ENCODE results near the gene GNG12.

GNG12 gene

DNA sequence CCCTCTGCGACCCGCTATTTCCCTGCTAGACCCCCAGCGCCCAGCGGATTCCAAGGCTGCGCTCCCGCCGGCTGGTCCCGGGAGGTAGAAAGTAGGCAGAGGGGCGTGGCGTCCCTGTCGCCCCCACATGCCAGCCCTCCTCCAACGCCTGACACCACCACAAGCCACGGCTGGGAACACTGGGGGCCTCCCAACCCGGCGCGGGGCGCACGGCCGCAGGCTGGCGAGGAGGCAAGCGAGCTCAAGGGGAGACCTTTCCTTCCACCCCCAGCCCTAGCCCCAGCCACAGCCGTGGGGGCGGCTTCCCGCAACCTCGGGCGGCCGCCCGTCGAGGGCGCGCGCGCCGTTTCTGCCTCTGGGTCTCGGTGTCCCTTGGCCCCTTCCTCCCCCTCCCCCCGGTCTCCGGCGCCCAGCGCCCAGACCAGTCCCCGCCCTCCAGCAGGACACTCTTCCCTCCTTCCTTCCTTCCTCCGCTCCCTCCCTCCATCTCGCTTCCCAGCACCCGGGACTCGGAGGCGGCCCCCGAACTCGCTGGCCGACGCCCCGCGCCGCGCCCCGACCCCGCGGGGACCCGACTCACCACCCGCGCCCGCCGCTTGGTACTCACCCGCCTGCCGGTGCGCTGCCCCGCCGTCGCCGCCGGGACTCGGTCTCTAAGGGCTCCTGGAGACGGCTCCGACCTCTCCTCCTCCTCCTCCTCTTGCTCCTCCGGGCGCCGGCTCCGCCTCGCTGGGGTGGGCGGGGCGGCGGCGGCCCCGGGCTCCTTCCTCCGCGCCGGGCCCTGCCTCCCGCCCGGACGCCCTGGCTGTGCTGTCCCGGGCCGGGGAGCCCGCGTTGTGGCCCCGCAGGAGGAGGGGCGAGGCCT, at the start of gene GNG12:
GNG12 (minus strand) TSS at position 731 of the 865 bp plus-strand sequence. CDS start 125,781 bp downstream, outside the sequence.
- DNase-seq: peak; percentile 47

DNA sequence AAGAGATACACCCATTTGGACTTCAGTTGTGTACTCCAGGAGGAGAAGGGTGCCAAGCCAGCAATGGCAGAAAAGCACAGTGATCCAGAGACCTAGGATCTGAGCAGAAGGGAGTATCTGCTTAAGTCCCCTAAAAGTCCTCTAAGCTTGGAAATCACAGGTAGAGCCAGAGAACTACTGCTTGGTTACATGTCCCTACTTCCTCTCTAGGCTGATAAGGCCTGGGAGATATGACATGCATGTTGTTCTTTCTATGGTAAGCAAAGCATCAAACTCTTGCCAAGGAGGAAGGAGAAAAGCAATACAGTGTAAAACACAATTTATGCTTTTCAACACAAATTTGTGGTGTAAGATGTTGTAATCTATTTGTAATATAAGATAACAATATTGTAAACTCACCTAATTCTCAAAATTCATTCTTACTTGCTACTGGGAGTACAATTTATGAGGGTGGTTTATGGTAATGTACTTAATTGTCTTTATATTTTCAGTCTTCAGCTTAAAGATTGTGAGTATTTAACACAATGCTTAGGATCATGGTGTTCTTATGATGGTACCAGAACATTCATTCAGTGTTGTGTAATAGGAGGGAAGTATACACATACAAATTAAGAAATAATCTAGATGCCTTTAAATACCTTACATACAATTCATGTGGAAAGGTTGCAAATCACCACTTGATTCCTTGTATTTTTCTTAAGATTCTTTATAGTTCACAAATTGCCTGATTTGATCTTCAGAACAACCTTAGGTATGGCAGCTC, 49.1 kb upstream of the GNG12 start:
- DNase-seq: no peak

DNA sequence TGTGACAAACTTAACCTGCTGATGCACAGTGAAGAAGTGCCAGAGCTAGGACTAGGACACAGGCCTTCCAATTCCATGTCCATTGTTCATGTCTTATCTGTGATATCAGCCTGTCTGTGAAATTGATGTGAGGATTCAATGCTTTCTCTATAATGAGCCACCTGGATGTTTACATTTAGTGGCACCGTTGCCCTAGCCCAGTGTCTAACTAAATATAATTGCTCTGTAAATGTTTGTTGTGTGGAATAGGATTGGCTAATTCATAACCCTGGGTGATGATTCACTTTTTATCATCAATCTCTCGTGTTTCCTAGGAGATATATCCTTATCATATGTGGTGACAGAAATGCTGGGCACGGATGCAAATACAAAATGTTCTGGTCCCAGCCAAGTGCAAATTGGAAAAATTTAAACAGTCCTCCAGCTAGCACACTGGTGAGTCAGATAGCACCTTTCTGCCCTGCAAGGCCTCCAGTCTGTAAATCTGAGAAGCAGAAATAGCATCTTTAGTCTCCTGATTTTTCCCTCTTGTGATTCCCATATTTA, 46.9 kb upstream of the GNG12 start:
- peak; percentile 87 for DNase-seq

DNA sequence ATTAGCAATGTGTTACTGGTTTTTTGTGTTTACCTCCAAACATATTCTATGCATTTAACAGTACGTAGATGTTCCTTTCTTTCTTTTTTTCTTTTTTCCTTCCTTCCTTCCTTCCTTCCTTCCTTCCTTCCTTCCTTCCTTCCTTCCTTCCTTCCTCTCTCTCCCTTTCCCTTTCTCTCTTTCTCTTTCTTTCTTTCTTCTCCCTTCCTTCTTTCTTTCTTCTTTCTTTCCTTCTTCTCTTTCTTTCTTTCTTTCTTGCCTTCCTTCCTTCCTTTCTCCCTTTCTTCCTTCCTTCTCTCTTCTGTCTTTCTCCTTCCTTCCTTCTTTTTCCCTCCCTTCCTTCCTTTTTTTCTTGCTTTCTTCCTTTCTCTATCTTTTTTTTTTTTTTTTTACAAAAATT, 46.2 kb upstream of the GNG12 start:
- no peak for DNase-seq

DNA sequence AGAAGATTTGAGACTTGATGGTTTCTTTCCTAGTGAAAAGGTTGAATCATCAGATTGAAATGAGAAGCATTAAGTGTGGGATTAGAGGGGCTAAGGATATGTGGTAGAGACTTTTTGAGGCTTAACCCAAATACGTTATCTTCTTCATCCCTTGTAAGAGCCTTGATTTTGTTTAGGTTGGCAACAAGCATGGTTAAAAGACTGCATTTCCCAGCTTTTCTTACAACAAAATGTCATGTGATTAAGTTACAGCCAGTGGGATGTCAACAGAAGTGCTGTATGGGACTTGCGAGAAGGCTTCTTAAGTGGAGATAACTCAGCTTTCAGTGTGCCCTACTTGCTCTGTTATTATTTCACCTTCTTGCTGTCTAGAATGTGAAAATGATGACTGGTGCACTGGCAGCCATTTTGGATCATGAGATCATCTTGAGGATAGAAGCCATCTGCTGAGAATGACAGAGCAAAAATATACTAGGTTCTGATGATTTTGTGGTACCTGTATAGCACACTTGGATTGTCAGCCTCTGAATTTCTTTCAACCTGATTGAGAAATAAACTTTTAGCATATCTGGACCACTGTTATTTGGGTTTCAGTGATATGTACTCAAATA, 41.3 kb upstream of the GNG12 start:
- DNase-seq: no peak

DNA sequence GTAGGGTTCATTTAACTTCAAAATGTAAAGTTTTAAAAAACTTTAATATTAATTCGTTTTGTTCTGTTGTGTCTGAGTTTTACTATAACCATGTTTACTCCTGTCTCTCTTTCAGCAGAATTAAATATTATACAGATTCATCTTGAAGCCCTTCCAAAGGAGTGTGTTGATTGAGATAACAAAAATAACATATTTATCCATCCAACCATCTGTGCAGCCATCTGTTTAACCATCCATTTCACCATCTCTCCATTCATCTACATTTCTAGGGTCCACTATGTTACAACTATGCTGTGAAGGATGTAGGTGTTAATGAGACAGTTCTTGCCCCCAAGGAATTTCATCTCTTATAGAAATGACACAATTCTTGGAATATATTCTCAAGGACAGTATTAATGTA, 36.0 kb upstream of the GNG12 start:
- DNase-seq: peak; percentile 90

DNA sequence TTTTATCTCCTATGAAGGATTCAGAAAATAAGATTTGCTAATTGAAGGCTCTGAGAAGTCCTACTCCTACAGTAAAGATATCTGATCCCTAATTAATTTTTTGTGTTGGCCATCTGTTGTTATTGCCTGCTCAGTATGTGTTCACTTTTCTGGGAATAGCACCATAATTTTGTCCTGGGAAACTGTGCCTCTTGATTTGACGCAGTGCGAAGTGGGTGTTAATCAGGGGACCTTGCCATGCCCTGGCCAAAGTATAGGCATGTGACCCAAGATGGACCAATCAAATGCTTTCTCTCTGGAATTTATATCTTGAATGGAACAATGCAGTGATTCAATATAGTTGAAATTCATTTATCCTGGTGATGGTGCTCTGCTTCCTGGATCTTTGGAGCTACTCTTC, 30.4 kb upstream of the GNG12 start:
- DNase-seq: peak; percentile 97

DNA sequence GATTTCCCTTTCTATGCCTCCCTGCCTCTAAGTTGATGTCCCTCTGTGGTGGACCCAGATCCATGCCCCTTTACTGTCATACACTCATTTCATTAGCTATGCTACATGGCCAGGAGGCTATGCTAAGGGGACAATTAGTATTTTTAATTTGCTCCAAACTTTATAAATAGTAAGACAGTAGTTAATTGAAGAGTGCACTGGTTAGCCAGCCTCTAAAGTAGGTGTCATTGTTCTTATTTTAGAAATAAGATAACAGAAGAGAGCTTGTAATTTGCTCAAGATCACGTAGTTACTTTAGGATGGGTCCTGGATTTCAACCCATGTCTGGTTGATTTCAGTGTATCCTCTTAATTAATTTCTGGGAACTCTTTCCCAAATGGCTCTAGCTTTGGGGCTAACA, 29.4 kb upstream of the GNG12 start:
- DNase-seq: no peak

DNA sequence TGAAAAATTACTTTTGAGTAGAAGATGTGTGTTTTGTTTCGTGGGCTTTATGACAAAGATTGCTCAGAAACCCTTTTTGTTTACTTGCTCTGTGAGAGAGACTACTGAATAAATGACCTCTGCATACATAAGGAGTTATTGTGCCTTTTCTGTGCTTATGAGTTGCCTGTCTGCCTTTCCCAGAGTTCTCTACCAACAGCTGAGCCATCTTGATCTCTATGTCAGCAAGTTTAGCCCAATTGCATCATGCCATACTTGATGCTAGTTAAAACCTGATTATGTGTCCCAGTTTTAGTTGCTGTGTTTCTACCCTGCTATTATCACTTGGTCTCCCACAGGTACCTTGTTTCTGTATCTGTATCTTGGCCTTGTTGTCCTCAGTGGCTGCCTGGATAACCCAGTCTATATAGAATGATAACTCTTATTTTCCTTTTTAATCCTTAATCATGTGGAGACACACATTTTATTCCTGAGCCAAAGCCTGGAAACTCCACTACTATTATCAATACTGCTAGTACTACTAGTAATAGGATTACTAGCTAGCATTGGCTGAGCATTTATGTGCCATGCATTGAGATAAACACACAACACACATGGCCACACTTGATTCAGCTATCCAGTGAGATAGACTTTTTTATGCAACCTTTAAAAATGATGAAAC, 28.7 kb upstream of the GNG12 start:
- no peak for DNase-seq

DNA sequence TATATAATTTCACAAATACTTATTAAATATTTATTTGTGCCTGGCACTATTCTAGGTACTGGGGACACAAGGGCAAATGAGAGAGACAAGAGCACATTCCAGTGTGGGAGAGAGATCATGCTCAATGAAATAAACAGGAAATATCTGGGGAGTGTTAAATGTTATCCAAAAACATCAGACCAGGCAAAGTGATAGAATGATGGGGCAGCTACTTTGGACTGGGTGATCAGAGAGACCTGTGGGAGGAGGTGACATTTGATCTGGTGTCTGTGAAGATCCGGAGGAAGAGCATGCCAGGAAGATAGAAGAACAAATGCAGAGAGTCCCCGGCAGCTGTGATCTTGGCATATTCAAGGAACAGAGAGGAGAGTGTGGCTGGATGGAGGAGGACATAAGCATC, 27.5 kb upstream of the GNG12 start:
- DNase-seq: no peak

DNA sequence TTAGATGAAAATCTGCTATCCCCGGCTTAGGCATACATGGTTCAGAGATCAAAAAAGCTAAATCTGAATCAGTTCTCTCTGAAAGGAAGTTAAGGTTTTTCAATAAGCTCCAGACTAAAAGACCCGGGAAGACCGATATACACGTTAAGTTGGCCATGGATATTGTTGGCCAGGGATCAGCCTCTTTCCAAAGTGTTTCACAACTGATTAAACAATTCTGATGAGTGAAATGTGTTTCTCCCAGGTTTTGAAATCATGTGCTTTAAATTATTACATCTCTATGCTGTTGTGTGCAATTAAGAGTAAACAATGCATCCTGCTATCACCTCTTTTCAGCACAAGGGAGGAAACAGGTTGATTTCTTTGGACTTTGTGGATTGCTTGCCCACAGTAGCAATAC, 23.7 kb upstream of the GNG12 start:
- no peak for DNase-seq

DNA sequence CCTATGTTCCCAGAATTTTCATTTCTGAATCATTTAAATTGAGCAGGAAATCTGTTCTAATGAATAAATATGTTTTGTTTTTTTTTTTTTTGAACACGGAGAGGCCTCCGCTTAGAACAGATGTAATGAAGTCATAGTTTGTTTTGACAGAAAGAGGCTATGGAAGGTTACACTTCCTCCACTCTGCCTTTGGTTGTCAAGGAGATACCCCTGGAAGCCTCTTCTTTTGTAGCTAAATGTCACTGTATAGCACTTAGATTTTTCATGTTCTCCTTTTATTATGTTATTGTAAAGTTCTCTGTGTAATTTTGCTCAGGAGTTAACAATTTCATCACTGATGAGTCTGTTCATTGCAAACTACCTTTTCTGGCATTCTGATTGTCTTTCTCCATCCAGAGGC, 22.7 kb upstream of the GNG12 start:
- DNase-seq: peak; percentile 21

DNA sequence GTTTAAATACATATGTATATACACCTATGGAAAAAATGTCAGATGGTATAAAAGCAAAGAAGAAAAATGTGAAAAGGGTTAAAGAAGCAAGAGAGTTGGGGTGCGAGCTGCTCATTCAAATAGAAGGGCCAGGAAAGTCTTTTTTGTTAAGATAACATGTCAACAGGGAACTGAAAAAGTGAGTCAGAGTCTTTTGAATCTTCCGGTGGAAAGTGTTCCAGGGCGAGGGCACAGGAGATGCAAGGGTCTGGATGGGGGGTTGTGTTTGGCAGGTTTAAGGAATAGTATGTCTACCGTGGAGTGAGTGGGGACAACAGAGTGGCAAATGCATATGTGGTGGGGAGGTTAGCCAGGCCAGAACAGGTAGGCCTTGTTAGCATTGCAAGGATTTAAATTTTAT, 22.2 kb upstream of the GNG12 start:
- no peak for DNase-seq

DNA sequence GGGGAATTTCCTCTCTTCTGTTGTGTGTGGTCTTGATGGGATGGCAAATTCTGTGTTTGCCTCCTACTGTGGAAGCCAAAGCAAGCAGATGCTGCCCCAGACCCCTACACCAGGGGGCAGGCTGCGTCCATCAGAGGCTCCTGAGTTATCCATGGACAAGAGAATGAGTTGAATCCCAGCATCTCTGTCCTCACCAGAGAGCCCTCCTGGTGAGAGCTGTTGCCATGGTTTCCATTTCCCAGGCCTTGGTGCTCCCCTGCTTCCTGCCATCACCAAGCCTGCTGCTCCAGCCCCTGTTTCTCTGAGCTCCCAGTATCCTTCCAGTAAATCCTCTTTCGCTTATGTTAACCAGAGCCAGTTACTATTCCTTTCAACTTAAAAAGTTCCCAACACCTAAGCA, 20.4 kb upstream of the GNG12 start:
- DNase-seq: peak; percentile 77

DNA sequence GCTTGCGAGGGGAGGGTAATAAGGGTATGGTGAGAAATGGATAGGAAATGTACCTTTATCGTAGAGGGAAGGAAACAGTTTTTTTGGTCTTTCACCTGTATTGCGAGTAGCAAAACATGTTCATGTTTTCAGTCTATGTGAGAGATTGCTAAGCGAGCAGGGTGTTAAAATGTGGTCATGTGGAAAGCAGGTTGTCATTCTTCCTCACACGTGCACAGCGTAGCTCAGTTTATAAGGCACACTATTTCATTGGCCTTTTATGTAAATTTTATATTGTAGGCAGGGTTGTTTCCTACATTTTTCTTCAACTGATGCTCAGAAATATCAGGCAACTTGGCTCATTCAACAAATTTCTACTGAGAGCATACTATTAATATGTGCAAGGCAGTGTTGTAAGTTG, 18.5 kb upstream of the GNG12 start:
- DNase-seq: no peak

DNA sequence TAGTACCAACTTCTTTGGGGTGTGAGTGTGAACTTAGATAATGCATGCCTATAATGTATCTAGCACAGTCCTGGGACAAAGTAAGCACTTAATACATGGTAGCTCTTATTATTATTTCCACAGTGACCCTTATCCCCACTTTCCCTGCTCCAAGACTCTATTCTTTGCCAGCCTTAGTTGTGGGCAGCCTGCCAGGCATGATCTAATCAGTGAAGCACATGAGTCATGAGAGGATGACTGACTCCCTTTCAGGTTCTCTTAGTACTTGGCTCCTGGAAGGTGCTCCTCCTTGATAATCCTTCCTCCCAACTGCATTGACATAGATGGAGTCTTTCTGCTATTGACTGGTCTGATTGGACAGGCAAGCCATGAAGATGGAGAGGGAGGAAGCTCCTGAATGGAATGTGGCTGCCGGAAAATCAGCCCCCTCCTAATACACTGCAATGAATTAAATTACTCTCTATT, 17.4 kb upstream of the GNG12 start:
- peak; percentile 73 for DNase-seq

DNA sequence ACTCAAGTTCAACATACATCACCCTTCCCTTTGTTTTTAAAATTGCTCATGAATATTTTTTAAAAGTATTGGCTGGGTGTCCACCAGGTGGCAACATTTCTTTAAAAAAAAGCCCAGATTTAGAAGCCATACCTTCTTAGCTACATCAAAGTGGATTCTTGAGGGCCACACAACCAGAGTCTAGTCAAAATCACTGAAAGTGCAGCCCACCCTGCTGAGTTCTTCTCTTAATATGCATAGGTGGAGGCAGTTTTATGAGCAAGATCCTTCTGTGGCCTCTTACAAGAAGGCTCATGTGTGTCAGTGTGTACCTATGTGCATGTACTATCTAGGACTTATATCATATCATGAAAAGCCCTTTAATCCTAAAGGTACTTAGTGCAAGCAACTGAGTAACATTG, 16.9 kb upstream of the GNG12 start:
- peak; percentile 77 for DNase-seq

DNA sequence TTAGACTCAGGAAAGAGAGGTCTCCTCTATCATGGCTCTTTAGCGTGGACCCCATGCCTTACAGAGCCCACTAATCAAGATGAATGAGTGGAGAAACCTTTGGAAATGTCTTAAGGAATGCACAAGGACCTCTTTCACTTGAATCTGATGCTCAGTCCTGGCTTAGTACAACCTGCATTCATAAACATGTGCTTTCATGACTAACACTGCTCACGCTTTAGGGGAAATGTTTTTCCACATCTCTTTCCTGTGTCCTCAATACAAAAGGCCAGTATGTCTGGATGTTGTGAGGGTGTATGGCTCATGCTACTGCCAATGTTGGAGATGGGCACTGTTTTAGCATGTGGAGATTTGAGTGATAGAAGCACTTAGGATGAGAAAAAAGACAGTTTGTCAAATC, 14.2 kb upstream of the GNG12 start:
- DNase-seq: no peak

DNA sequence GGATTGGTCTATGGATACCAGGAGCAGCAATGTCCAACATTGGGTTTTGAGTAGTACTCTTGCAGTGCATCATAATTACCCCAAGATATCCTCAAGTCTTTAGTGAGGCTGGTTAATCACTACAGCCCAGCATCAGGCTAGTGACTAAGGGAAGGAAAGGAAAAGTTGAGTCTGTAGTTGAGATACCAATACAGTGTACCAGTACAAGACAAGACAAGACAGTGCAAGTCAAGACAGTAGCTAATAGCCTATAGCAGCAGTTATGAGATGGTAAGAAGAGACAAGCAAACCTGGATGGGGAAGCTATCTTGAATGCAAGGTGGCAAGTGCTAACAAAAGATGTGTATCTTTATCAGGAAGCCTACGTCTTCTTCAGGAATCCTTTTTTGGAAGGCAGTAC, 13.3 kb upstream of the GNG12 start:
- DNase-seq: no peak

DNA sequence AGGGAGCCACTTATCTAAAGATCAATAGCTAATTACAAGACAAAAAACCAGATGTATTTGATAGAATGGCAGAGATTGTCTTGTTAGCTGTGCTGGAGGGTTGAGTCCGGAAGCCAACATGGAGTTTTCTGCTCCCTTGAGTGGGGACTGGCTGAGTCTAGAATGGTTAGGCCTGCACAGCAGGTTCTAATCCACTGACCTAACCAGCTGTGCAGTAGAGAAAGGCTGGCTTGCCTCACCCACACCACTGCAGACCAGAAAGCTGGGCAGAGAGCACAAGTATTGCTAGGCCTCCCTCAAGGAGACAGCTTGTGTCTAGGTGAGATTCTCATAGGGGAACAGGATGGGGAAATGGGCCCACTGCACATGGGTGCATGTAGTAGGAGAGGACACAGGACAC, 11.7 kb upstream of the GNG12 start:
- DNase-seq: no peak

DNA sequence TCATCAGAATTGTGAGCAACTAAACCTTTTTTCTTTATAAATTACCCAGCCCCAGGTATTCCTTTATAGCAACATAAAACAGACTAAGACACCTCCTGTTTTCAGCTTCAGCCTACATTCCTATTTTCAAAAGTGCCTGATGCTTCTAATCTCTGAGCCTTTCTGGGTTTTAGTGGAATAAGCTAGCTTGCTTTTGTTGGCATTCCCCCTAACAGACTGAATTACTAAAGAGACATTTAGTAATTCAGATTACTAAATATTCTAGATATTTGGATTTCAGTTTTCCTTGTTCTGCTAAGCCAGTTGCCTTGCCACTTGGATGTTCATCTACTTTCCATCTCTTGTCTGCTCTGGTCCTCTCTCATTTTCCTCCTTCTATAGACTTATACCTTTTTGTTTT, 10.5 kb upstream of the GNG12 start:
- no peak for DNase-seq

DNA sequence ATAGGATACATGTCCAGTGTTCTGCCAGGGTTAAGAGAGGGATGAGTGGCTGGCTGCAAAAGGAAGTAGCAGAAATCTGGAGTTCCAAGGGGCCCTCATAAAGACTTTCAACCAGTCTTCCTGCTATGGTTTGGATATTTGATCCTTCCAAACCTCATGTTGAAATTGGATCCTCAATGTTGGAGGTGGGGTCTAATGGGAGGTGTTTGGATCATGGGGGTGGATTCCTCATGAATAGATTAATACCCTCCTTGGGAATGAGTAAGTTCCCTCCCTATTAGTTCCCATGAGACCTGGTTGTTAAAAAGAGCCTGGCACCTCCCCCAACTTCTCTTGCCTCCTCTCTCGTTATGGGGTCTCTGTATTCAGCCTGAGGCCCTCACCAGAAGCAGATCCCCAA, 10.1 kb upstream of the GNG12 start:
- peak; percentile 59 for DNase-seq

DNA sequence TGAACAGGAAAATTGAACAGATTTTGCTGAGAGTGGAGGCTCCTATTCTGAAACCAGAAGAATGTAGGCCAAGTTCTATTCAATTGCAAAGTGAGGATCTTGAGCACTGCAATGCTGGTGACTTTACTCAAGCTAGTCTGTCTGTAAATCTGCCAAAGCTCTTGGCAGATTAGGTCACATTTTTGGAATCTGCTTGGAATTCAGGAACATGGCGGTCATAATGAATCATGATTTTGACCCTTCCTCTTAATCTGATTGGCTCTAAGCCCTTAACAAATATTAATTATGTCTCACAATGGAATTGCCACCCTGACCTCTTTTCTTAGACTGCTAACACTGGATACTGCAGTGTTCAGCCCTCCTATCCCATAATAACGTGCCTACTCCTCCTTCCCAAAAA, 7.2 kb upstream of the GNG12 start:
- DNase-seq: no peak
